Erythroblast (primary cell): ENCODE measurements around the gene FRAS1.

Experiments
- GATA1 ChIP-seq: IDR thresholded peaks from 2 replicates; pipeline ENCODE4 v1.6.1; 2011; ENCODE audit warnings: low read depth, mild to moderate bottlenecking, control low read depth, low read length, moderate library complexity
- POLR2A ChIP-seq: IDR thresholded peaks from 2 replicates; pipeline ENCODE4 v1.6.1; 2011; ENCODE audit warnings: mild to moderate bottlenecking, low read length

DNA sequence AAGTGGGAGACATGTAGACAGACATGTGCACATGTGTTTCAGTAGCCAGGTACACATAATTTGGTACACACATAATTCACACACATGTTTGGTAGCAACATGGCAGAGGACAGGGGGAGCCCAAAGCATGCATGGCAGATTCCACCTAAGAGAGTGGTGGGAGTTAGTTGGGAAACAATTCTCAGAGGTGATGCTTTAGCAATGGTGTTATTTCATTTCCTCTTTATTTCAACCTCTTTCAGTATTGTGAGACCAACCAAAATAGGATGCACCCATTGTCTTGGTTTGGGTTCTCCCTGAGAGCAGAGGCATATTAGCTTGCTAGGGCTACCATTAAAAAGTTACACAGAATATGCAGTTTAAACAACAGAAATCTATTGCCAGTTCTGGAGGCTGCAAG is 402.2 kb downstream of the FRAS1 start:
- TF ChIP-seq POLR2A (no peak), GATA1 (no peak)
